ENCODE data around the gene NOS3. TPM values are rescaled to one million over a fixed set of nuclear protein-coding genes. Genes with fewer than 3 reads are reported as not detected.

Gene NOS3
- polyA plus RNA-seq, 3 donors = 0.26 to 0.72 (median 0.39) TPM

GRCh38 chr7:151014950-151015349, 24.1 kb downstream of the NOS3 start:
- WGBS (ENCODE audit: insufficient coverage) = 68% methylated on average over 8 of the region's 8 CpGs
- peak overlapping the region in 1 of 2 donors; percentile 49 for H3K4me3 Mint-ChIP-seq
- Histone ChIP-seq H3K4me3 (replicated peaks in 1 of 3; ENCODE audit: low read depth in 2 of 3, low read length in 3 of 3) (no peak overlapping the region), H3K79me2 (ENCODE audit: insufficient read depth, low read length) (no peaks in the 10 kb centered on the region), H3K9me3 (replicated peaks in 1 of 2; ENCODE audit: control insufficient read depth in 1 of 2, insufficient read depth in 1 of 2, low read length in 2 of 2) (peaks cover 0 to under 1% of the 10 kb centered on the region in 2 donors), H3K4me1 (ENCODE audit: control insufficient read depth in 1 of 2, insufficient read depth in 2 of 2, low read length in 2 of 2) (peaks cover 41 to 67% of the 10 kb centered on the region in 2 donors), H3K36me3 (replicated peaks in 1 of 2; ENCODE audit: control insufficient read depth in 1 of 2, insufficient read depth in 2 of 2, low read length in 2 of 2) (no peaks in the 10 kb centered on the region), H3K9ac (ENCODE audit: insufficient read depth, low read length, poor library complexity, severe bottlenecking) (no peak overlapping the region), H3K4me2 (replicated peaks; ENCODE audit: extremely low read depth, low read length, poor library complexity, severe bottlenecking) (no peak overlapping the region), H2AFZ (ENCODE audit: insufficient read depth, low read depth, low read length, poor library complexity, severe bottlenecking) (no peak overlapping the region), H3K27me3 (ENCODE audit: control insufficient read depth in 2 of 2, insufficient read depth in 2 of 2, low read length in 2 of 2) (peaks cover 18 to 58% of the 10 kb centered on the region in 2 donors), H4K20me1 (ENCODE audit: insufficient read depth, low read length) (no peaks in the 10 kb centered on the region), H3K27ac (ENCODE audit: low read depth in 1 of 2, low read length in 2 of 2) (no peak overlapping the region)
- H3K27me3 Mint-ChIP-seq (ENCODE audit: low read depth in 3 of 3) = peaks cover 62 to 94% (median 71%) of the 10 kb centered on the region in 3 donors
- peak; percentile 25 to 40 (median 29) for DNase-seq
- H3K27ac Mint-ChIP-seq = peak overlapping the region in 4 of 7 donors; percentile 63 to 76 (median 70)
- no peak for TF ChIP-seq CTCF (IDR thresholded peaks at IDR 0.05)
- peaks cover 0 to 22% (median 5%) of the 10 kb centered on the region in 7 donors for H3K9me3 Mint-ChIP-seq
- intact Hi-C loops (cut with micrococcal nuclease) = loop anchor here (5.0 kb wide), 1 partner anchor 97 kb away; no protein-coding TSS in a partner anchor
- H3K36me3 Mint-ChIP-seq = peaks cover 3 to 6% of the 10 kb centered on the region in 2 donors
- peaks cover 58% of the 10 kb centered on the region for H3K4me1 Mint-ChIP-seq

- H3K36me3 Mint-ChIP-seq = peaks cover 3 to 6% of the 10 kb centered on the region in 2 donors
- Histone ChIP-seq H4K20me1 (ENCODE audit: insufficient read depth, low read length) (no peaks in the 10 kb centered on the region), H3K36me3 (replicated peaks in 1 of 2; ENCODE audit: control insufficient read depth in 1 of 2, insufficient read depth in 2 of 2, low read length in 2 of 2) (no peaks in the 10 kb centered on the region), H3K27me3 (ENCODE audit: control insufficient read depth in 2 of 2, insufficient read depth in 2 of 2, low read length in 2 of 2) (peaks cover 25 to 63% of the 10 kb centered on the region in 2 donors), H3K9me3 (replicated peaks in 1 of 2; ENCODE audit: control insufficient read depth in 1 of 2, insufficient read depth in 1 of 2, low read length in 2 of 2) (peaks cover 0 to 6% of the 10 kb centered on the region in 2 donors), H3K27ac (ENCODE audit: low read depth in 1 of 2, low read length in 2 of 2) (no peak overlapping the region), H3K4me1 (ENCODE audit: control insufficient read depth in 1 of 2, insufficient read depth in 2 of 2, low read length in 2 of 2) (peaks cover 34 to 57% of the 10 kb centered on the region in 2 donors), H2AFZ (ENCODE audit: insufficient read depth, low read depth, low read length, poor library complexity, severe bottlenecking) (no peak overlapping the region), H3K9ac (ENCODE audit: insufficient read depth, low read length, poor library complexity, severe bottlenecking) (no peak overlapping the region), H3K79me2 (ENCODE audit: insufficient read depth, low read length) (no peaks in the 10 kb centered on the region), H3K4me2 (replicated peaks; ENCODE audit: extremely low read depth, low read length, poor library complexity, severe bottlenecking) (no peak overlapping the region), H3K4me3 (replicated peaks in 1 of 3; ENCODE audit: low read depth in 2 of 3, low read length in 3 of 3) (no peak overlapping the region)
- peak overlapping the region in 1 of 7 donors; percentile 37 for H3K27ac Mint-ChIP-seq
- intact Hi-C loops (cut with micrococcal nuclease) = loop anchor here in 1 of 2 donors (5.0 kb wide), 1 partner anchor 96 kb away; no protein-coding TSS in a partner anchor
- 100% methylated on average over 2 of the region's 5 CpGs for WGBS (ENCODE audit: insufficient coverage)
- DNase-seq = no peak
- peaks cover 63 to 94% (median 74%) of the 10 kb centered on the region in 3 donors for H3K27me3 Mint-ChIP-seq (ENCODE audit: low read depth in 3 of 3)
- peaks cover 0 to 22% (median 5%) of the 10 kb centered on the region in 7 donors for H3K9me3 Mint-ChIP-seq
- no peak for TF ChIP-seq CTCF (IDR thresholded peaks at IDR 0.05)
- H3K4me1 Mint-ChIP-seq = peaks cover 50% of the 10 kb centered on the region
- H3K4me3 Mint-ChIP-seq = no peak overlapping the region
Measured at GRCh38 chr7:151015967-151016366, 25.1 kb downstream of the NOS3 start.

All from CD14-positive monocyte (primary cell).